Right hindlimb (tissue), 1 donor: ENCODE measurements around the gene USO1.
"Not testable (repeated sequence)": the region's sequence is repeated elsewhere in the genome, so short reads cannot be mapped to it uniquely, and the experiment has no call there.

ENCODE experiments used
- DNase-seq: peaks from one replicate; pipeline ENCODE4 v3.0.0-alpha.2; 2018

The USO1 gene, protein sequence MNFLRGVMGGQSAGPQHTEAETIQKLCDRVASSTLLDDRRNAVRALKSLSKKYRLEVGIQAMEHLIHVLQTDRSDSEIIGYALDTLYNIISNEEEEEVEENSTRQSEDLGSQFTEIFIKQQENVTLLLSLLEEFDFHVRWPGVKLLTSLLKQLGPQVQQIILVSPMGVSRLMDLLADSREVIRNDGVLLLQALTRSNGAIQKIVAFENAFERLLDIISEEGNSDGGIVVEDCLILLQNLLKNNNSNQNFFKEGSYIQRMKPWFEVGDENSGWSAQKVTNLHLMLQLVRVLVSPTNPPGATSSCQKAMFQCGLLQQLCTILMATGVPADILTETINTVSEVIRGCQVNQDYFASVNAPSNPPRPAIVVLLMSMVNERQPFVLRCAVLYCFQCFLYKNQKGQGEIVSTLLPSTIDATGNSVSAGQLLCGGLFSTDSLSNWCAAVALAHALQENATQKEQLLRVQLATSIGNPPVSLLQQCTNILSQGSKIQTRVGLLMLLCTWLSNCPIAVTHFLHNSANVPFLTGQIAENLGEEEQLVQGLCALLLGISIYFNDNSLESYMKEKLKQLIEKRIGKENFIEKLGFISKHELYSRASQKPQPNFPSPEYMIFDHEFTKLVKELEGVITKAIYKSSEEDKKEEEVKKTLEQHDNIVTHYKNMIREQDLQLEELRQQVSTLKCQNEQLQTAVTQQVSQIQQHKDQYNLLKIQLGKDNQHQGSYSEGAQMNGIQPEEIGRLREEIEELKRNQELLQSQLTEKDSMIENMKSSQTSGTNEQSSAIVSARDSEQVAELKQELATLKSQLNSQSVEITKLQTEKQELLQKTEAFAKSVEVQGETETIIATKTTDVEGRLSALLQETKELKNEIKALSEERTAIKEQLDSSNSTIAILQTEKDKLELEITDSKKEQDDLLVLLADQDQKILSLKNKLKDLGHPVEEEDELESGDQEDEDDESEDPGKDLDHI

DNA sequence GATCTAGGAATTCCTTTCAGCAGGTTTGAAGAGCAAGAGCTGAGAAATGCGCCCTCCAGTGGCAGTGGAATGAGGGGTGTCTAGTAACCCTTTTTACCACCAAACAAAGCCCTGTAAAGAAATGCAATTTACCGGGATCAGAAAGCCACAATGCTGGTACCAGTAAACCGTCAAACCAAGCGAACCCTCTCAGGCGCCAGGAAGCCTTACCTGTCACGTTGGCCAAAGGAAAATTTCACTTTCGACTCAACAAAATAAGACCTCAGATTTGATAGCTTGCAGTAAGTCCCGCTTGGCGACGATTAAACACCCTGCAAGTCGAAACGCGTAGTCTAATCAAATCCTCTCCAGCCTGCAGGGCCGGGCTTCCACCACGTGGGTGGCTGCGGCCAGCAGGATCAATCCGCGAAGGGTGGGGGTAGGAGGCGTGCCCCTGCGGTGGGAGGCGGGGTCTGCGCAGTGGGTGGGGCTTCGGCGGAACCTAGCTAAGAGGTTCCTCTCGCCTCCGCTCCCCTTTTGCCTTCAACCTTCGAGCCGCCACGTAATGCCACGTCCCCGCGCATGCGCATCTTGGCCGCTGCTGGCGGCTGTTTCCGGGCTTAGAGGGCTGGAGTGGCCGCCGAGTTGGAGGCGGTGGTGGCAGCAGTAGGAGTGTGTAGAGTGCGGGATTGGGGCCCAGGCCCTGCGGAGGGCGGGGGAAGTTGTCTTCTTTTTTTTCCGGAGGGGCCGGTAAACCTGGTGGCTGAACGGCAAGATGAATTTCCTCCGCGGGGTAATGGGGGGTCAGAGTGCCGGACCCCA lies at the start of gene USO1:
USO1 (plus strand) TSS at position 512 of the 801 bp plus-strand sequence; CDS start at position 755, 243 bp downstream.
- peak; percentile 100 for DNase-seq

GRCh38 chr4:75675004-75675531 lies 49.3 kb upstream of the USO1 start:
- DNase-seq: no peak

DNA sequence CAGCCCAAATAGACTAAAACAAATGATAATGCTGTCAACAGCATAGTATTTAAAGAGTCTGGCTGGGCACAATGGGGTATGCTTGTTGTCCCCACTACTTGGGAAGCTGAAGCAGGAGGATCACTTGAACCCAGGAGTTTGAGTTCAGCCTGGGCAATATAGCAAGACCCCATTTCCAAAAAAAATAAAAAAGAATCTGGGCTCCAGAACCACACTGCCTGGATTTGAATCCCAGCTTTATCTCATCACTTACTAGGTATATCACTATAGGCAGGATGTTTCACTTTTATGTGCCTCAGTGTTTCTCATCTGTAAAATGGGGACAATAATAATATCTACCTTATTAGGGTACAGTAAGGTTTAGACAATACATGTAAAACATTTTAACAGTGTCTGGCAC lies 45.9 kb upstream of the USO1 start:
- no peak for DNase-seq

- no peak for DNase-seq
Observed at GRCh38 chr4:75678965-75679364, 45.4 kb upstream of the USO1 start.

GRCh38 chr4:75679876-75680575 lies 44.4 kb upstream of the USO1 start:
- no peak for DNase-seq

DNA sequence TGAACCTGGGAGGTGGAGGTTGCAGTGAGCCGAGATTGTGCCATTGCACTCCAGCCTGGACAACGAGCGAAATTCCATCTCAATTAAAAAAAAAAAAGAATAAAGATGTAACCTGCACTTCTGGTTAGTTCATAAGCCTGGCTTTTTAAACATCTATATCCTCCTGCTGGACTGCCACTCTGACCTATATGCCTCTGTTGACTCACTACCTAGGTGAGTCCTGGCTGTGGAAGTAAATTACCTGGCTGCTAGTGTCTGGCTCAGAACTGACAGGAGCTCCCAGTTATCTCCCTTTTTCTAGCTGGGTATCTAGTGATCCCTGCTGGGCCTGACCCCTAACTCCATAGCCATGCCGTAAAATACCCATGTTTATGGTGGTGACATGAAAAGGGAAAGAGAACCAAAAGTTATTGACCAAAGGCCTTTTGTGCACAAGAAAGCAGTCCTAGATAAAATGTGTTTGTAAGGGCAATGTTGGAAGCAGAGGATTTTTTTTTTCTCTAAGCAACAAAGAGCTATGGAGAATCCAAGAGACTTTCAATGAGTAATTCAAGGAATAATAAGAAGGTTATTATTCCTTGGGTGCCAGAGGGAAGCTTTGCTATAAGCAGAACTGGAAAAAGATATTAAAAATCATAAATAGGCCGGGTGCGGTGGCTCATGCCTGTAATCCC lies 40.8 kb upstream of the USO1 start:
- no peak for DNase-seq

DNA sequence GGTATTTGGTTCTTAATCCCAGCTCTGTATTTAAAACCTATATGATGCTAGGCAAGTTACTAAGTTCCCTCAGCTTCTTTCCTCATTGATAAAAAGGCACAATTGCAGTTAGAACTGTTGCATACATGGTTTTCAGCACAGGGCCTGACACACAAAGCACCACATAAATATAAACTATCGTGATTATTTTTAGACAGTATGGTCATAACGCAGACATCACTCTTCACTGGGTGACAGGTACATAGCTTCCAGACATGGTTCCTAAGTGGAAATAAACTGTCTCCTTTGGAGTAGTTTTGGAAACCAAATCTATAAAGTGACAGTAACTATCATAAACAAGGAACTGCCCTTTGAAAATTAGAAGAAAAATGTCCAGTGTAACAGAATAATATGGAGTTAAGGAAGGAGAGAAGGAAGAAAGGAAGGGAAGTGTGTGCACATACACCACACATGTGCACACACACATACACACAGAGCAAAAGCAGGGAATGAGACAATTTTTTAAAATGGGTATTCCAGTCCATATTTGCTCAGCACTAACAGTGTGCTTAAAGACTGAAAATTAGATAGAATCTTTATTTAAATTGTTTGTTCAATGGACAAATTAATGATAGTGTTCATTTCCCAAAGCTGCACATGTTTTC lies 38.7 kb upstream of the USO1 start:
- DNase-seq: no peak

- DNase-seq: no peak
Observed at GRCh38 chr4:75686346-75686745, 38.0 kb upstream of the USO1 start.

GRCh38 chr4:75687125-75687524 lies 37.3 kb upstream of the USO1 start:
- not testable (repeated sequence) for DNase-seq

GRCh38 chr4:75692066-75692465 lies 32.3 kb upstream of the USO1 start:
- DNase-seq: not testable (repeated sequence)

DNA sequence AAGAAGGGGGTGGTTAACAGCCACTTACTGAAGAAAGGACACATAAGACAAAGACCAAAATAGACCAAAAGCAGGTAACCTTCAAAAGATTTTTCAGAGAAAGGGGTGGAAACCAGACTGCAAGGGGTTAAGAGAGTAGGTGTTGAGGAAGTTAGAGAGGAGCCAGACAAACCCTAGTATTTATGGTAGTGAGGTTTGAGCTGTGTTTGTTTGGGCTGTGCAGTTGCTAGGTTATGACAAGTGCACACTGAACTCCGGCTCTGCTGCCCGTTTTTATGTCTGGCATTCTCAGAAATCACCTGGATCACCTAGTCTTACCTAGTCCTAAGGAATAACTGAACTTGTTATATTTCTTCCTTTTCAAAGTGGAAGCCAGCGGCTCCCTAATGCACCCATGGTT lies 28.3 kb upstream of the USO1 start:
- DNase-seq: no peak

DNA sequence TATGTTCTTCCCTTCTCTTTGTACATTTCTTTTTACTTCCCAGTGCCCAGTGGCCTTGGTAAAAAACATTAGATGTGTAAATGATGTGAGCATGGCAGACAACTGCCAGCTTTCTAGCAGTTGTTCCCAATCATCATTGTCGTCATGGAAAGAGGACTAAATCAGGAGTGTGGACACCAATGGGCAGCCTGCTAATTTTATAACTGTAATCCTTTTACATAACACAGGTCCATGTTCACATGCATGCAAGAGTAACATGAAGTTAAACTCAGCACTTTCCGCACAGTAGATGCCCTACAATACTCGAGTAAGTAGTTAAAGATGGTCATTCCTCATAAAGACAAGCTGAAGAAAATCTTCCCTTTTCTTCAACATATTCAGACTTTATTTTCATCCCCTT lies 27.8 kb upstream of the USO1 start:
- no peak for DNase-seq

DNA sequence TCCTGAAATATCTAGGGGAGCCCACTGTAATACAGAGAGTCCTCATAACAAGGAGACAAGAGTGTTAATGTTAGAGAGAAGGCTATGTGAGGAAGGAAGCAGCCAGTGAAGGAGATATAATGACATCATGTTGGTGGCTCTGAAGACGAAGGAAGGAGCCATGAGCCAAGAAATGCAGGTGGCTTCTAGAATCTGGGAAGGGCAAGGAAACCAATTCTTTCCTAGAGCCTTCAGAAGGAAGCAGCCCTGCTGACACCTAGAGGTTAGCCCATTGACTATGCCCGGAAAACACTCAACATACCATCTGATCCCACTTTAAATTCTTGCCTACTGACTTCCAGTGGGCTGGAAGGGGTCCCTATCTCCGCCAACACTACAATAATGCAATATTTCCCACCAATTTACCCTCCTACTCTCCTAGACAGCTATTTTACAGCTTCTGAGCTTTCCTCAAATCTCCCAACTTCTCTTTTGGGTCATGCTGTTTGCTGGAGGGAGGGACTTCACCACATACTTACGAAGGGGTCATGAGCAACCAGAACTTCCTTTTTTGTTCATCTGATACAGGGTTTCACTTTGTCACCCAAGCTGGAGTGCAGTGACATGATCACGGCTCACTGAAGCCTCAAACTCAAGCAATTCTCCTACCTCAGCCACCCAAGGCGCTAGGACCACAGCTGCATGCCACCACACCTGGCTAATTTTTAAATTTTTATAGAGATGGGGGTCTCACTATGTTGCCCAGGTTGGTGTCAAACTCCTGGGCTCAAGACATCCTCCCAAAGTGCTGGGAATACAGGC lies 26.0 kb upstream of the USO1 start:
- no peak for DNase-seq

DNA sequence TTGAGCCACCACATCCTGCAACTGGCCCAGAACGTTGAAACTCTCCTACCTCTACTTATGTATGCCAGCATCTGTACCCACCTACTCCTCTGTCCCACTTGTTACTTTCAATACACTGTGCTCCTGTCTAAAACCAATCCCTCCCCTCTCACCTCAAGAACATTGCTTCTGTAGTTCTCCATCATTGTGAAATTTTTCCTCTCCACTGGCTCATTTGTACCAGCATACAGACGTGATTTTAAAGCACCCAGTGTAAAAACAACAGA lies 25.5 kb upstream of the USO1 start:
- DNase-seq: no peak

- DNase-seq: no peak
Observed at GRCh38 chr4:75699299-75699698, 25.1 kb upstream of the USO1 start.

DNA sequence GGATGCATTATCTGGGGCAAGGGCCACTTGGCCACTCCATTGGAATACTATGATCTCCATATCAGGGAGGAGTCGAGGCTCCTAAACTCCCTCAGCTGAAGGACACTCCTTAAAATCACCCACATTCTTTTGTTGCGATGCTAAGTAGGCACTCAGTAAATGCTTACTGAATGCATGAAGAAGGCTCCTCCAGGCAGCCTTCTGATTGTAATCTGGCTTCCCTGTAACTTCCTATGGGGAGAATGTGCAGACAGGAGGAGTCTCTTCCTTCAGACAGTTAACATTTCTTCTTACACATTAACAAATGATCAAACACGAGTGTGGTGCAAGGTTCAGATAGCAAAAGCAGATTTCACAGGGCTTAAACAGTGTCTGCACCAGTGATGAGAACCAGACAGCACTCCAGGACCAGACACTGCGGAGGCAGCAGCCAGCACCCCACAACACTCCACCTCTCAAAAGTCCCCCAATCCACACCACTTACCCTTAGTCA lies 21.4 kb upstream of the USO1 start:
- no peak for DNase-seq

DNA sequence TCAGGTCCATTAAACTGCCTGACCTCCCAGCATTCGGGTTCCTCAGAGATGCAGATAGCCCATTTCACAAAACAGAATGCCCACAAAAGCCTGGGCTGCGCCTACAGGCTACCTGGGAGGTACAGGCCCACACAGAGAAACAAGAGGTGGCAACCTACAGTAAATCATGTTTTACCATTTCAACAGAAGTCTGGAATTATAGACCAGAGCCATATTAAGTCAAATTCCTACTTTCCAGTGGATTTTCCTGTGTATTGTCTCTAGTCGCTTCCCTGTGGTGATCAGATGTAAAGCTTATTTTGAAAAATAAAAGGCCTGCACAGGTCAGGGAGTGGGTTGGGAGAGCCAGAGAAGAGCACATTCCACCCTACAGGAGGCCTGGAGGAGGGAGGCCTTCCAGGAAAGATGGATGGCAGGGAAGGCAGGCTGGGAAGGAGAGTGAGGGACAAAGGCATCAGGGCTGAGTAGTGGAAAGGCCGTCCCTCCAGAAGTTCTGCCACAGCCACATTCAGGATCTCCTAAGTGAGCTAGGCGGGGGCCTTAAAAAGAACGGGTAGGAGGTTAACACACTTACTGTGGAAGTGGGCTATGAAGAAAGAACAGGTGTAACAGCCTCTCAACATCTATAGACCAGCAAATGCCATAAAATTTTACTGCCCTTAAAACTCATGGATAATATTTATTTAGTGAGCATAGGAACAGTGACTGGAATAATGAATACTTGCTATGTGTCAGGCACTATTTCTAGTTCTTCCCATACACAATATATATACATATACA lies 19.0 kb upstream of the USO1 start:
- DNase-seq: no peak

DNA sequence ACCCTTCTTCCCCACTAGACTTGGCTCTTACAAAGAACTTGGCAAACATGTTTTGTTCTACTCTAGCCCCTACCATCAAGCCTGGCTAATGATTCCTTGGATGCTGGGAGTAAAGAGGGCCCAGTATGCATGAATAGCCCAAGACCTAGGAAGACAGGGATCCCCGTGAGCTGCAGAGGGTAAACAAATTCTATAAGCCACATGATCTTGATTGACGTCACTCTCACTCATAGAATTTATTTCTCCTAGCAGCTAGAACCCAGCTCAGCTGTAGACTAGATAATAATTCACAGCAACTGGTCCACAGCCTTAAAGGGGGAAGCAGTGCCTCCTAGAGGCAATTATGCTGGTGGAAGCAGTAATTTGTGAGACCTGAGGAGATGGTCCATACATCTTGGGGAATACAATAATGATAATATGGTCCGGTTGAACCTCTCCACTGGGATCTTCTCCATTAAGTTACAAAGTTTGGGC lies 16.1 kb upstream of the USO1 start:
- DNase-seq: no peak

DNA sequence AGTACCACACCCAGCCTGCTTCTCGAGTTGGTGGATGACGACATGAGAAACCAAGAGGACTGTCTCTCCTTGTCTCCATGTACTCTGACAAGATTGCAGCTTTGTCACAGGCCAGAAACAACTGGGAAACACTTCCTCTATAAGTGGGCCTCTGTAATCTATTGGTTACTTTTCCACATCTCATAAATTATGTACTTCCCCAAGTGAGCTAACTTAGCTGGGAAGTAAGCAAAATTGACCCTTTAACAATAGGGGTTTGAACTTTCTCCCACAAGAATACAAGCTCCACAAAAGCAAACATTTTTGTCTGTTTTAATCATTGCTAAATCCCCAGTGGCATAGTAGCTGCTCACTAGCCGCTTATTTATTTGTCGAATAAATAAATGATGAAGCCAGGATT lies 14.1 kb upstream of the USO1 start:
- DNase-seq: no peak
